WI38 (cell line): ENCODE data around the gene CACNA1B.
"Not testable (repeated sequence)": the region's sequence is repeated elsewhere in the genome, so short reads cannot be mapped to it uniquely, and the experiment has no call there.

ENCODE experiments used
- H3K4me3 ChIP-seq: 2 replicates; pipeline ENCODE4 v1.5.1; 2011; ENCODE audit warnings: low read depth, mild to moderate bottlenecking, control low read depth, low read length
- TF ChIP-seq, protein P1 (sequence below): IDR thresholded peaks from 2 replicates; pipeline ENCODE4 v1.5.1; 2012; ENCODE audit warnings: low read depth, mild to moderate bottlenecking, control low read depth, low read length

CACNA1B gene

DNA sequence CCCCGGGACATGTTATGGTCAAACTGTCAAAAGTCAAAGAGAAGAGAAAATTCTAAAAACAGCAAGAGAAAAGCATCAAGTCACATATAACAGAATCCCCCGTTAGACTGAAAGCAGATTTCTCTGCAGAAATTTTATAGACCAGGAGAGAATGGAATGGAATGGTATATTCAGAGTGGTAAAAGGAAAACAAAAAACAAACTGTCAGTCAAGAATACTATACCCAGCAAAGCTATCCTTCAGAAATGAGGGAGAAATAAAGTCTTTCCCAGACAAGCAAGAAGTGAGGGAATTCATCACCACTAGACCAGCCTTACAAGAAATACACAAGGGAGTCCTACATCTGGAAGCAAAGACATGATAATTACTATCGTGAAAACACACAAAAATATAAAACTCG lies 208.0 kb downstream of the CACNA1B start:
- no peak overlapping the region for H3K4me3 ChIP-seq
- TF ChIP-seq, protein P1, sequence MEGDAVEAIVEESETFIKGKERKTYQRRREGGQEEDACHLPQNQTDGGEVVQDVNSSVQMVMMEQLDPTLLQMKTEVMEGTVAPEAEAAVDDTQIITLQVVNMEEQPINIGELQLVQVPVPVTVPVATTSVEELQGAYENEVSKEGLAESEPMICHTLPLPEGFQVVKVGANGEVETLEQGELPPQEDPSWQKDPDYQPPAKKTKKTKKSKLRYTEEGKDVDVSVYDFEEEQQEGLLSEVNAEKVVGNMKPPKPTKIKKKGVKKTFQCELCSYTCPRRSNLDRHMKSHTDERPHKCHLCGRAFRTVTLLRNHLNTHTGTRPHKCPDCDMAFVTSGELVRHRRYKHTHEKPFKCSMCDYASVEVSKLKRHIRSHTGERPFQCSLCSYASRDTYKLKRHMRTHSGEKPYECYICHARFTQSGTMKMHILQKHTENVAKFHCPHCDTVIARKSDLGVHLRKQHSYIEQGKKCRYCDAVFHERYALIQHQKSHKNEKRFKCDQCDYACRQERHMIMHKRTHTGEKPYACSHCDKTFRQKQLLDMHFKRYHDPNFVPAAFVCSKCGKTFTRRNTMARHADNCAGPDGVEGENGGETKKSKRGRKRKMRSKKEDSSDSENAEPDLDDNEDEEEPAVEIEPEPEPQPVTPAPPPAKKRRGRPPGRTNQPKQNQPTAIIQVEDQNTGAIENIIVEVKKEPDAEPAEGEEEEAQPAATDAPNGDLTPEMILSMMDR = no peak

DNA sequence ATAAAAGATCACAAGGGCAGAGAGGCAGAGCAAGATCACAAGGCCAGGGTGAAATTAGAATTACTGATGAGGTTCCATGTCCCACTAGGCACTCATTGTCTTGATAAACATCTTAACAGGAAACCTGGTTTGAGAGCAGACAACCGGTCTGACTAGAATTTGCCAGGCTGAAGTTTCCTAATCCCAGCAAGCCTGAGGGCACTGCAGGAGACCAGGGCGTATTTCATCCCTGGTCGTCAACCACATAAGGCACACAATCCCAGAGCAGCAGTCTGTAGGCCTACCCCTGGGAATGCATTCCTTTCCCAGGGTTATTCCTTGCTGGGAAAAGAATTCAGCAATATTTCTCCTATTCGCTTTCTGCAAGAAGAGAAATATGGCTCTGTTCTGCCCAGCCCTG lies 214.5 kb downstream of the CACNA1B start:
- not testable (repeated sequence) for H3K4me3 ChIP-seq

DNA sequence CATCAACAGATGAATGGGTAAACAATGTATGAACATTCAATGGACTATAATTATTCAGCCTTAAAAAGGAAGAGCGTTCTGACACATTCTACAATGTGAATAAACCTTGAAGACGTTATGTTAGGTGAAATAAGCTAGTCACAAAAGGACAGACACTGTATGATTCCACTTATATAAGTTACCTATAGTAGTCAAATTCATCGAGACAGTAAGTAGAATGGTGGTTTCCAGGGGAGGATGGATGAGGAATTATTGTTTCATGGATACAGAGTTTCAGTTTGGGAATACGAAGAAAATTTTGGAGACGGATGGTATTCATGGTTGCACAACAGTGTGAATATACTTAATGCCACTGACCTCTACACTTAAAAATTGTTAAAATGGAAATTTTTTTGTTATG lies 216.4 kb downstream of the CACNA1B start:
- TF ChIP-seq, protein P1 = no peak
- H3K4me3 ChIP-seq = no peak overlapping the region

DNA sequence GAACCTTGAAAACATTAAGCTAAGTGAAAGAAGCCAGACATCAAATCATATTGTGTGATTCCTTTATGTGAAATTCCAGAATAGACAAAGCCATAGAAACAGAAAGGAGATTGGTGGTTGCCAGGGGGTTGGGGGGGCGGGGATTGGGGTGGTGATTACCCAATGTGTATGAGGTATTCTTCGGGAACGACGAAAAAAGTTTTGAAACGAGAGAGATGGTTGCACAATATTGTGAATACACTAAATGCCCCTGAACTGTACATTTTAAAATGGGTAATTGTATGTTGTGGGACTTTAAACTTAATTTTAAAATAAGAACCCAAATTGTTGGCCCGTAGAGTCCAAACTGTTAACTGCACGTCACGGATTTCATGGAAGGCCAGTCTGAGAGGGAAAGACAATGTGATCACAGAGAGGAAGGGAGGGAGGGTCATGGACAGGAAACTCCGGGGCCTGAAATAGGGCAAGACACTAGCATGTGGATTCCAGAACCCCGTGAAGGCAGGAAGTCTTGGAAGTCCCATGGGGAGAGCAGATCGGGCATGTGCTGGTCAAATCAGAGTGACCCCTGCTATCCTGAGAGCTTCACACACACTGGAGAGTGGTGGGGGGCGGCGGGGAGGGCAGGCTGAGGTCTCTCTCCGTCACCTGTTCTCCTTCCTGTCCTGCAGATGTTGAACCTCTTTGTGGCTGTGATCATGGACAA lies 218.4 kb downstream of the CACNA1B start:
- TF ChIP-seq, protein P1 = no peak
- no peak overlapping the region for H3K4me3 ChIP-seq

DNA sequence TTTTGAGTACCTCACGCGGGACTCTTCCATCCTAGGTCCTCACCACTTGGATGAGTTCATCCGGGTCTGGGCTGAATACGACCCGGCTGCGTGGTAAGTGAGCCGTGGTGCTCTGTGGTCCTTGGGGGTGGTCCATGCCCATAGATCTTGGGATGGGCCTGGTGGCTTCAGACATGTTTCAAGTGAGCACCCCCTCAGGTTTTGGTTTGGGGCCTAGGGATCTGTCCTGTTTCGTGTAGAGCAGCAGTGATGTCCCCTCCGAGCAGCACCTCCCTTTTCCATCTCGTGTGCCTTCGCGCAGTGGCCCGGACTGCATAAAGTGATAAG lies 218.9 kb downstream of the CACNA1B start:
- no peak overlapping the region for H3K4me3 ChIP-seq
- TF ChIP-seq, protein P1 = no peak

DNA sequence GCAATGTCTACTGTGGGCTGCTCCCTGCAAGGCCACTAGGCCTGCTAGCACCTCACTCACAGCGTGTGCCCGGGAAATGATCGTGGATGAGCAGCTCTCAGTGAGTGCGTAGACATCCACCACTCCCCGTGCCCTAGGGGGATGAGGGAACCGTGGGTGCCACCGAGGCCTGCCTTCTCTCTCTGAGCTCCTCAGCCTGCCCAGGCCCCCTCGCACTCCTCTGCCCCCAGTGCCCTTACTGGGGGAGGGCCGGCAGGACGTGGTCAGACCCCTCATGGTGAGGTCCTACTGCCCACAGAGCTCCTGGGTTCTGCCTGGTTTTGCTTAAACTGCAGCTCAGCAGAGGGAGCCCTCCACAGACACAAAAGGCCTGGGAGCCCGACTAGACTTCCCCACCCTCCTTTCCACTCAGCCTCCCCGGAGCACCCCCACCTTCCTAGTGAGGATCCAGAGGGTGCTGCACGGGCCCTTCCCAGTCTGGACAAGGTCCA lies 220.0 kb downstream of the CACNA1B start:
- TF ChIP-seq, protein P1 = no peak

DNA sequence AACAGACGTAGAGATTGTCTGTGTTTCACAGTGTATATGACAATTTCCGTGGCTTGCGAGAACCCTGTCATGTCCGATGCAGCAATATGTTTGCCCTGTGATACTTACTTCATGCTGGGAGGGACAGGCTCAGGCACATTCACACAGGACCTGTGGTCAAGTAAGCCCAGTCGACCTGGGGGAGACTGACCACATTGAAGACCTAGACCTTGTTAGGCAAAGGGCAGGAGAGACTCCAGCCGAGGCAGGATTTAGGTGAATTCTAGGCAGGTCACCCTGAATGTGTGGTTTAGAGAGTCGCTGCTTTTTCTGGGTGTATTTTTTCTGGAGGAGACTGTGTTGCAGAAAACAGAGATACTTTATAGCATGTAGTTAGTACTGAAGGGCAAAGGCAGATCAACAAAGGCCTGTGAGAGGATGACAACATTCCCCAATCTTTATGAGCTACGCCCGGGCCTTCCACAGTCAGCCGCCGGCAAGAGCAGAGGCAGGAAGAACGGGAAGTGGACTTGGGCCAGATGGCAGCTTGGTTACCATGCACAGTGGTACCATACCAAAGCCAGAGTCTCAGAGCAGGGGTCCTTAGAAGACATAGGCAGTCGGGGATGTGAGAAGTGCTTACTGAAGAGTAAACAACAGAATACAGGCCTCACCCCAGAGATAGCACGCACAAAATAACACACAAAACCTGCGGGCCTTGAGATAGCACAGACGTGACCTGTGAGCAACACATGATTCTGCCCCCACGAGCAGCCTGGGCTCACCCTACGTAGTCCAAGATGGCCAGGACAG lies 220.7 kb downstream of the CACNA1B start:
- no peak overlapping the region for H3K4me3 ChIP-seq
- TF ChIP-seq, protein P1 = no peak

More for the DNA sequence above, 220.0 kb downstream of the CACNA1B start:
- H3K4me3 ChIP-seq = no peak overlapping the region
